ENCODE data around the gene HLX. TPM values are rescaled to one million over a fixed set of nuclear protein-coding genes. Genes with fewer than 3 reads are reported as not detected.

HLX gene
- polyA plus RNA-seq, 1 experiment = 3.7 TPM

GRCh38 chr1:220910021-220910420, 30.8 kb downstream of the HLX start:
- CTCF ChIA-PET = interaction anchor here (3.4 kb wide), 1 partner anchor 293 kb away, joined by 36 read pairs; no protein-coding TSS in a partner anchor

GRCh38 chr1:220914283-220915116, 35.3 kb downstream of the HLX start:
- Histone ChIP-seq H3K9me3 (ENCODE audit: control insufficient read depth, insufficient read depth, low read length) (no peaks in the 10 kb centered on the region), H3K27me3 (ENCODE audit: control insufficient read depth, insufficient read depth, low read length) (no peaks in the 10 kb centered on the region), H3K27ac (ENCODE audit: low read depth, low read length) (no peak overlapping the region), H3K4me3 (ENCODE audit: low read depth, low read length) (no peak overlapping the region)
- ChIA-PET POLR2A (no interaction called here), CTCF (interaction anchor here (1.6 kb wide), 1 partner anchor 289 kb away, joined by 5 read pairs; no protein-coding TSS in a partner anchor)
- no peak for TF ChIP-seq CTCF (IDR thresholded peaks at IDR 0.05; ENCODE audit: low read depth, low read length)
- no peak for DNase-seq (ENCODE audit: low read depth, low spot score)

More at GRCh38 chr1:220910021-220910420, 30.8 kb downstream of the HLX start:
- POLR2A ChIA-PET = no interaction called here
- no peaks in the 10 kb centered on the region for H3K9me3 ChIP-seq (ENCODE audit: control insufficient read depth, insufficient read depth, low read length)
- H3K27ac ChIP-seq (ENCODE audit: low read depth, low read length) = no peak overlapping the region
- no peak for DNase-seq (ENCODE audit: low read depth, low spot score)
- H3K27me3 ChIP-seq (ENCODE audit: control insufficient read depth, insufficient read depth, low read length) = no peaks in the 10 kb centered on the region
- H3K4me3 ChIP-seq (ENCODE audit: low read depth, low read length) = no peak overlapping the region
- TF ChIP-seq CTCF (IDR thresholded peaks at IDR 0.05; ENCODE audit: low read depth, low read length) = no peak

- Histone ChIP-seq H3K9me3 (ENCODE audit: control insufficient read depth, insufficient read depth, low read length) (no peaks in the 10 kb centered on the region), H3K27ac (ENCODE audit: low read depth, low read length) (no peak overlapping the region), H3K4me3 (ENCODE audit: low read depth, low read length) (no peak overlapping the region), H3K27me3 (ENCODE audit: control insufficient read depth, insufficient read depth, low read length) (no peaks in the 10 kb centered on the region)
- ChIA-PET POLR2A (no interaction called here), CTCF (interaction anchor here (1.6 kb wide), 1 partner anchor 289 kb away, joined by 5 read pairs; no protein-coding TSS in a partner anchor)
- TF ChIP-seq CTCF (IDR thresholded peaks at IDR 0.05; ENCODE audit: low read depth, low read length) = no peak
- DNase-seq (ENCODE audit: low read depth, low spot score) = no peak
Observed at GRCh38 chr1:220915117-220915440, 35.8 kb downstream of the HLX start.

- DNase-seq (ENCODE audit: low read depth, low spot score) = no peak
- ChIA-PET POLR2A (no interaction called here), CTCF (interaction anchor here (1.6 kb wide), 1 partner anchor 288 kb away, joined by 5 read pairs; no protein-coding TSS in a partner anchor)
- no peak overlapping the region for H3K4me3 ChIP-seq (ENCODE audit: low read depth, low read length)
- H3K27ac ChIP-seq (ENCODE audit: low read depth, low read length) = no peak overlapping the region
- no peaks in the 10 kb centered on the region for H3K9me3 ChIP-seq (ENCODE audit: control insufficient read depth, insufficient read depth, low read length)
- H3K27me3 ChIP-seq (ENCODE audit: control insufficient read depth, insufficient read depth, low read length) = no peaks in the 10 kb centered on the region
- TF ChIP-seq CTCF (IDR thresholded peaks at IDR 0.05; ENCODE audit: low read depth, low read length) = no peak
Observed at GRCh38 chr1:220915954-220916353, 36.7 kb downstream of the HLX start.

- Histone ChIP-seq H3K4me3 (ENCODE audit: low read depth, low read length) (no peak overlapping the region), H3K9me3 (ENCODE audit: control insufficient read depth, insufficient read depth, low read length) (no peaks in the 10 kb centered on the region), H3K27me3 (ENCODE audit: control insufficient read depth, insufficient read depth, low read length) (no peaks in the 10 kb centered on the region), H3K27ac (ENCODE audit: low read depth, low read length) (no peak overlapping the region)
- no peak for TF ChIP-seq CTCF (IDR thresholded peaks at IDR 0.05; ENCODE audit: low read depth, low read length)
- POLR2A ChIA-PET = no interaction called here
- CTCF ChIA-PET = no interaction called here
- DNase-seq (ENCODE audit: low read depth, low spot score) = no peak
Observed at GRCh38 chr1:220917101-220917500, 37.9 kb downstream of the HLX start.

Data from AG04450 (cell line).